Epithelial cell of esophagus (primary cell): ENCODE measurements around the gene TBX15.

Source experiments
- DNase-seq: peaks from one replicate; pipeline ENCODE4 v3.0.0; 2010; ENCODE audit warnings: low read depth
- H3K4me3 ChIP-seq: 2 replicates; pipeline ENCODE4 v1.5.1; 2011; ENCODE audit warnings: mild to moderate bottlenecking, low read length, control low read depth
- CTCF ChIP-seq: IDR thresholded peaks from 2 replicates; pipeline ENCODE4 v1.5.1; 2011; ENCODE audit warnings: low read depth, mild to moderate bottlenecking, low read length, control low read depth, inconsistent platforms; ENCODE audit not compliant: insufficient read depth; ENCODE audit errors: missing control alignments

The TBX15 gene

GRCh38 chr1:118978914-118979701 is 9.0 kb downstream of the TBX15 start:
- DNase-seq, result no peak
- no peak overlapping the region for H3K4me3 ChIP-seq
- no peak for TF ChIP-seq CTCF

GRCh38 chr1:118977600-118977999 is 10.5 kb downstream of the TBX15 start:
- H3K4me3 ChIP-seq, result no peak overlapping the region
- no peak for TF ChIP-seq CTCF
- DNase-seq, result no peak

DNA sequence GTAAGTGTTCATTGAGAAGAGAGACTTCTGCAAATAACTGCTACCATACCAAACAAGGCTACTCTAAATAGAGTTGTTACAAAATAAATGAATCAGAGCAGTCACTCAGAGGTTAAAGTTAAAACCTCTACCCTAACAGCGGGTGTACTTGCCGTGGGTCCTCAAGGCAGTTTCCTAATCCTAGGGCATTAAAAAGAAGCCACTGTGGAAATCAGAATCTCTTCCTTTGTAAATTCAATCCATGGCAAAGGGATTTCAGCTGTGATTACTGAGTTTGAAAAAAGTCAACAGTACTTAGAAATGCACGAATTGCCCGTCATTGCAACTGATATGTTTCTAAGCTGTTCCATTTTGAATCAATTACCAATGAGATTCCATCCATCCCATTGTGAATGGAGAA is 13.5 kb downstream of the TBX15 start:
- H3K4me3 ChIP-seq, result no peak overlapping the region
- TF ChIP-seq CTCF, result no peak
- no peak for DNase-seq

- H3K4me3 ChIP-seq, result no peak overlapping the region
- DNase-seq, result no peak
- no peak for TF ChIP-seq CTCF
Observed at GRCh38 chr1:118973531-118974137, 14.5 kb downstream of the TBX15 start.

DNA sequence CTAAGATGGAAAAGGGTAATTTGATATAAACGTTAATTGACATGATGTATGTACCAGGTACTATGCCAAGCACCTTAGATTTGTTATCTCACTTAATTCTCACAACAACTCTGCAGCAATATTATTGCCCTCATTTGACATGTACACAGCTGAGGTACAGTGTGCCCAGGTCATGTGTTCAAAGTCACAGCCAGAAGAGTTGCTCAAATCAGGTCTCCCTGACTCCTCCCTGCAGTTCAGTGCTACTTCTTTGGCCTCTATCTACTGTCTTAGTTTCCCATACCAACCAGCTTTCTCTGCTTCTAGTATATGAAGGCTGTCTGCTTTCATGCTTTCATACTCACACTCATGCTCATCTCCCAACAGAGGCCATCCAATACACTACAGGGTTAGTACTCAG is 15.1 kb downstream of the TBX15 start:
- no peak overlapping the region for H3K4me3 ChIP-seq
- no peak for DNase-seq
- TF ChIP-seq CTCF, result no peak

DNA sequence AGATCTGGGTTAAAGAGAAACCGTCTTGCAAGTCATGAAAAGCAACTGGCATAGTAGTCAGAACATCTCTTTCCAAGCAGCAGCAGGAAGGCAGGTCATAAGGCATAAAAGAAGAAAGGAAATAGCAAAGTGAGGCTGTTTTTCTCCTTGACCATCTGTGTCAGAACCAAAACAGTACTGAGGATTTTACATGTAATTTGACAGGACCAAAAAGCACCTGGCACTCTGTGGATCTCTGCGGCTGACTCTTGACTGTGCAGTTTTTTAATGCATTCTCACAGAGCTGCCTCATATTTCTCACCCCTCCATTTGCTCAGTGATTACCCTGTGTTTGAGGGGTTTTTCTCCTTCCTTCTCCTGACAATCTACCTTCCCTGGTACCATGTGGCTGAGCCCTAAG is 17.7 kb downstream of the TBX15 start:
- H3K4me3 ChIP-seq, result no peak overlapping the region
- DNase-seq, result no peak
- no peak for TF ChIP-seq CTCF
